ENCODE measurements around the gene SOST.

The SOST gene

GRCh38 chr17:43707184-43707583, 51.4 kb downstream of the SOST start:
- no peak for TF ChIP-seq JUND (IDR thresholded peaks at IDR 0.05; ENCODE audit: low read depth)
- DNase-seq (ENCODE audit: low read depth in 1 of 2, low spot score in 1 of 2), result no peak
- in situ Hi-C loops (cut with HindIII; ENCODE audit: low pct_unique_long_range_greater_than_20kb, low sequenced_read_pairs), result no loop called here

GRCh38 chr17:43706235-43706634, 52.4 kb downstream of the SOST start:
- no peak for TF ChIP-seq JUND (IDR thresholded peaks at IDR 0.05; ENCODE audit: low read depth)
- in situ Hi-C loops (cut with HindIII; ENCODE audit: low pct_unique_long_range_greater_than_20kb, low sequenced_read_pairs), result no loop called here
- DNase-seq (ENCODE audit: low read depth in 1 of 2, low spot score in 1 of 2), result no peak

Measured in T47D (cell line).